CD8-positive, alpha-beta memory T cell (primary cell): ENCODE measurements around the gene MAP3K4. TPM values are rescaled to one million over a fixed set of nuclear protein-coding genes. Genes with fewer than 3 reads are reported as not detected.
A peak's percentile ranks its signal among the peaks of the same experiment; 100 is the strongest.

Experiments used
- CTCF ChIA-PET: fragments of 350-600 bp; sonication (Branson Sonifier 250); formaldehyde crosslinking; loops from one replicate; lab custom pipeline; 2021; ENCODE audit warnings: antibody characterized with exemption; lab: Charles Lee
- POLR2A ChIA-PET: fragments of 350-600 bp; sonication (Branson Sonifier 250); formaldehyde crosslinking; loops from one replicate; lab custom pipeline; 2021; ENCODE audit warnings: antibody characterized with exemption; lab: Charles Lee
- DNase-seq, 5 donors: peaks; one replicate each; pipeline versions ENCODE4 v3.0.0 to v3.0.0-alpha.2; 2020 to 2022; ENCODE audit warnings: mixed read lengths in 1 of 5
- H3K27ac ChIP-seq: one replicate; pipeline ENCODE4 v1.7.0; 2013; ENCODE audit warnings: low read depth, mild to moderate bottlenecking, low read length, moderate library complexity
- H3K27me3 ChIP-seq: 2 replicates; pipeline ENCODE4 v1.7.0; 2013; ENCODE audit warnings: low read length, mild to moderate bottlenecking; ENCODE audit not compliant: insufficient read depth, poor library complexity, severe bottlenecking
- H3K36me3 ChIP-seq: 2 replicates; pipeline ENCODE4 v1.7.0; 2013; ENCODE audit warnings: mild to moderate bottlenecking, low read length, moderate library complexity; ENCODE audit not compliant: insufficient read depth
- H3K4me1 ChIP-seq: 2 replicates; pipeline ENCODE4 v1.7.0; 2013; ENCODE audit warnings: mild to moderate bottlenecking, low read length, moderate library complexity; ENCODE audit not compliant: insufficient read depth
- H3K4me3 ChIP-seq: 2 replicates; pipeline ENCODE4 v1.7.0; 2013; ENCODE audit warnings: mild to moderate bottlenecking, low read length
- H3K9me3 ChIP-seq: 2 replicates; pipeline ENCODE4 v1.7.0; 2013; ENCODE audit warnings: mild to moderate bottlenecking, low read length
- H3K27ac Mint-ChIP-seq, 8 donors: one replicate each; pipeline ENCODE4 v1.8.0; 2020 to 2021; ENCODE audit warnings: mixed read lengths in 8 of 8, mild to moderate bottlenecking in 6 of 8, inconsistent platforms in 3 of 8, moderate library complexity in 3 of 8
- H3K27me3 Mint-ChIP-seq, 2 donors: one replicate each; pipeline ENCODE4 v1.8.0; 2020 to 2021; ENCODE audit warnings: mixed read lengths in 2 of 2, mild to moderate bottlenecking in 1 of 2, moderate library complexity in 1 of 2
- H3K36me3 Mint-ChIP-seq, 3 donors: one replicate each; pipeline ENCODE4 v1.8.0; 2020 to 2021; ENCODE audit warnings: mixed read lengths in 3 of 3, inconsistent platforms in 1 of 3, mild to moderate bottlenecking in 1 of 3
- H3K4me1 Mint-ChIP-seq, 3 donors: one replicate each; pipeline ENCODE4 v1.8.0; 2020 to 2021; ENCODE audit warnings: mixed read lengths in 3 of 3, inconsistent platforms in 1 of 3, mild to moderate bottlenecking in 1 of 3
- H3K4me3 Mint-ChIP-seq, 7 donors: one replicate each; pipeline ENCODE4 v1.8.0; 2020 to 2021; ENCODE audit warnings: mixed read lengths in 7 of 7, mild to moderate bottlenecking in 6 of 7, moderate library complexity in 4 of 7, inconsistent platforms in 2 of 7
- H3K9me3 Mint-ChIP-seq, 5 donors: one replicate each; pipeline ENCODE4 v1.8.0; 2020 to 2022; ENCODE audit warnings: mixed read lengths in 5 of 5, mild to moderate bottlenecking in 3 of 5, moderate library complexity in 2 of 5, inconsistent platforms in 1 of 5
- polyA plus RNA-seq: library from polyadenylated mRNA; unstranded; fragments of 300-500 nt; fragmentation: Illumina TruSeq; gene quantifications from one replicate; pipeline ENCODE4 v1.2.3, GENCODE V29; 2021
- total RNA-seq, 2 experiments: library from RNA; stranded (reverse); gene quantifications; one replicate each; pipeline ENCODE4 v1.2.3, GENCODE V29; 2021

The MAP3K4 gene
- total and polyA plus RNA-seq, 3 experiments from 2014 or later = 13.0 to 46.2 (median 43.5) TPM

- Histone ChIP-seq H3K36me3 (peaks cover 4% of the 10 kb centered on the region), H3K4me3 (no peak overlapping the region), H3K27ac (no peak overlapping the region), H3K27me3 (no peaks in the 10 kb centered on the region), H3K9me3 (no peaks in the 10 kb centered on the region), H3K4me1 (peaks cover 10% of the 10 kb centered on the region)
- CTCF ChIA-PET = no interaction called here
- no peaks in the 10 kb centered on the region for H3K9me3 Mint-ChIP-seq
- no peak overlapping the region for H3K4me3 Mint-ChIP-seq
- POLR2A ChIA-PET = no interaction called here
- DNase-seq = no peak
- peaks cover 7 to 12% (median 7%) of the 10 kb centered on the region in 3 donors for H3K4me1 Mint-ChIP-seq
- H3K27me3 Mint-ChIP-seq = peaks cover 0 to 2% of the 10 kb centered on the region in 2 donors
- H3K36me3 Mint-ChIP-seq = peaks cover 4 to 24% (median 14%) of the 10 kb centered on the region in 3 donors
- H3K27ac Mint-ChIP-seq = peak overlapping the region in 6 of 8 donors; percentile 55 to 89 (median 84)
These were observed 83.0 kb downstream of the MAP3K4 start for GRCh38 chr6:161074496-161075121.

GRCh38 chr6:161076181-161076677 is 84.7 kb downstream of the MAP3K4 start:
- H3K36me3 ChIP-seq = peaks cover 10% of the 10 kb centered on the region
- peaks cover 0 to 2% of the 10 kb centered on the region in 2 donors for H3K27me3 Mint-ChIP-seq
- peaks cover 7 to 15% (median 15%) of the 10 kb centered on the region in 3 donors for H3K4me1 Mint-ChIP-seq
- no peak overlapping the region for H3K4me3 ChIP-seq
- DNase-seq = peak in 4 of 5 donors; percentile 19 to 71 (median 45)
- peak overlapping the region; percentile 14 for H3K27ac ChIP-seq
- H3K9me3 ChIP-seq = no peaks in the 10 kb centered on the region
- peaks cover 4 to 11% (median 7%) of the 10 kb centered on the region in 3 donors for H3K36me3 Mint-ChIP-seq
- peaks cover 10% of the 10 kb centered on the region for H3K4me1 ChIP-seq
- H3K4me3 Mint-ChIP-seq = no peak overlapping the region
- ChIA-PET POLR2A (no interaction called here), CTCF (no interaction called here)
- no peak overlapping the region for H3K27ac Mint-ChIP-seq
- H3K9me3 Mint-ChIP-seq = no peaks in the 10 kb centered on the region
- H3K27me3 ChIP-seq = no peaks in the 10 kb centered on the region

- peak overlapping the region; percentile 19 for H3K27ac ChIP-seq
- H3K9me3 ChIP-seq = no peaks in the 10 kb centered on the region
- Mint-ChIP-seq H3K27me3 (peaks cover 0 to 2% of the 10 kb centered on the region in 2 donors), H3K4me3 (peak overlapping the region in 6 of 7 donors; percentile 25 to 44 (median 32)), H3K36me3 (peaks cover 0 to 3% (median 0%) of the 10 kb centered on the region in 3 donors), H3K9me3 (no peaks in the 10 kb centered on the region), H3K27ac (peak overlapping the region in 1 of 8 donors; percentile 75), H3K4me1 (peaks cover 2 to 12% (median 8%) of the 10 kb centered on the region in 3 donors)
- ChIA-PET CTCF (no interaction called here), POLR2A (no interaction called here)
- no peak overlapping the region for H3K4me3 ChIP-seq
- H3K36me3 ChIP-seq = peaks cover 35% of the 10 kb centered on the region
- H3K27me3 ChIP-seq = no peaks in the 10 kb centered on the region
- peak in 4 of 5 donors; percentile 46 to 51 (median 48) for DNase-seq
- H3K4me1 ChIP-seq = peaks cover 10% of the 10 kb centered on the region
These were observed 88.1 kb downstream of the MAP3K4 start for GRCh38 chr6:161079566-161080262.

GRCh38 chr6:161080263-161080970 is 88.8 kb downstream of the MAP3K4 start:
- no peak overlapping the region for H3K4me3 ChIP-seq
- Mint-ChIP-seq H3K27ac (peak overlapping the region in 1 of 8 donors; percentile 75), H3K9me3 (no peaks in the 10 kb centered on the region), H3K36me3 (peaks cover 0 to 7% (median 4%) of the 10 kb centered on the region in 3 donors), H3K4me3 (peak overlapping the region in 5 of 7 donors; percentile 27 to 44 (median 36)), H3K4me1 (peaks cover 4 to 10% (median 8%) of the 10 kb centered on the region in 3 donors), H3K27me3 (peaks cover 0 to 2% of the 10 kb centered on the region in 2 donors)
- DNase-seq = peak in 1 of 5 donors; percentile 23
- ChIA-PET CTCF (no interaction called here), POLR2A (no interaction called here)
- peak overlapping the region; percentile 19 for H3K27ac ChIP-seq
- peaks cover 9% of the 10 kb centered on the region for H3K4me1 ChIP-seq
- H3K9me3 ChIP-seq = no peaks in the 10 kb centered on the region
- peaks cover 38% of the 10 kb centered on the region for H3K36me3 ChIP-seq
- no peaks in the 10 kb centered on the region for H3K27me3 ChIP-seq

GRCh38 chr6:161082215-161082614 is 90.6 kb downstream of the MAP3K4 start:
- CTCF ChIA-PET = no interaction called here
- no peaks in the 10 kb centered on the region for H3K4me1 ChIP-seq
- Mint-ChIP-seq H3K36me3 (peaks cover 0 to 21% (median 15%) of the 10 kb centered on the region in 3 donors), H3K27ac (no peak overlapping the region), H3K9me3 (no peaks in the 10 kb centered on the region), H3K27me3 (peaks cover 0 to 2% of the 10 kb centered on the region in 2 donors), H3K4me3 (no peak overlapping the region), H3K4me1 (peaks cover 8 to 10% (median 10%) of the 10 kb centered on the region in 3 donors)
- no peak overlapping the region for H3K27ac ChIP-seq
- H3K36me3 ChIP-seq = peaks cover 44% of the 10 kb centered on the region
- H3K27me3 ChIP-seq = no peaks in the 10 kb centered on the region
- DNase-seq = no peak
- H3K9me3 ChIP-seq = no peaks in the 10 kb centered on the region
- H3K4me3 ChIP-seq = no peak overlapping the region
- POLR2A ChIA-PET = no interaction called here

GRCh38 chr6:161085246-161085645 is 93.7 kb downstream of the MAP3K4 start:
- H3K36me3 Mint-ChIP-seq = peaks cover 14 to 50% (median 29%) of the 10 kb centered on the region in 3 donors
- no peaks in the 10 kb centered on the region for H3K4me1 ChIP-seq
- H3K36me3 ChIP-seq = peaks cover 65% of the 10 kb centered on the region
- CTCF ChIA-PET = no interaction called here
- H3K9me3 ChIP-seq = no peaks in the 10 kb centered on the region
- H3K9me3 Mint-ChIP-seq = no peaks in the 10 kb centered on the region
- no peaks in the 10 kb centered on the region for H3K27me3 Mint-ChIP-seq
- H3K4me3 ChIP-seq = no peak overlapping the region
- no peaks in the 10 kb centered on the region for H3K27me3 ChIP-seq
- no peak for DNase-seq
- POLR2A ChIA-PET = no interaction called here
- H3K27ac ChIP-seq = no peak overlapping the region
- H3K27ac Mint-ChIP-seq = peak overlapping the region in 6 of 8 donors; percentile 11 to 84 (median 44)
- H3K4me3 Mint-ChIP-seq = peak overlapping the region in 1 of 7 donors; percentile 13
- peaks cover 2 to 10% (median 2%) of the 10 kb centered on the region in 3 donors for H3K4me1 Mint-ChIP-seq

- no peak overlapping the region for H3K4me3 Mint-ChIP-seq
- H3K27me3 ChIP-seq = no peaks in the 10 kb centered on the region
- POLR2A ChIA-PET = no interaction called here
- H3K36me3 ChIP-seq = peaks cover 44% of the 10 kb centered on the region
- H3K4me3 ChIP-seq = no peak overlapping the region
- H3K4me1 Mint-ChIP-seq = peaks cover 0 to 10% (median 2%) of the 10 kb centered on the region in 3 donors
- no peaks in the 10 kb centered on the region for H3K27me3 Mint-ChIP-seq
- no peak for DNase-seq
- no peak overlapping the region for H3K27ac ChIP-seq
- no peaks in the 10 kb centered on the region for H3K9me3 ChIP-seq
- H3K27ac Mint-ChIP-seq = peak overlapping the region in 4 of 8 donors; percentile 2 to 43 (median 27)
- H3K4me1 ChIP-seq = no peaks in the 10 kb centered on the region
- CTCF ChIA-PET = interaction anchor here (0.8 kb wide), 1 partner anchor 159 kb away, joined by 3 read pairs; no protein-coding TSS in a partner anchor
- H3K36me3 Mint-ChIP-seq = peaks cover 19 to 77% (median 45%) of the 10 kb centered on the region in 3 donors
- no peaks in the 10 kb centered on the region for H3K9me3 Mint-ChIP-seq
These were observed 97.2 kb downstream of the MAP3K4 start for GRCh38 chr6:161088676-161089328.
